ENCODE measurements around the gene GIPC1. TPM values are rescaled to one million over a fixed set of nuclear protein-coding genes. Genes with fewer than 3 reads are reported as not detected.
A peak's percentile ranks its signal among the peaks of the same experiment; 100 is the strongest.
"Not testable (repeated sequence)": the region's sequence is repeated elsewhere in the genome, so short reads cannot be mapped to it uniquely, and the experiment has no call there.

GIPC1 gene
- total RNA-seq, 1 donor from 2014 or later = 81.0 TPM

DNA sequence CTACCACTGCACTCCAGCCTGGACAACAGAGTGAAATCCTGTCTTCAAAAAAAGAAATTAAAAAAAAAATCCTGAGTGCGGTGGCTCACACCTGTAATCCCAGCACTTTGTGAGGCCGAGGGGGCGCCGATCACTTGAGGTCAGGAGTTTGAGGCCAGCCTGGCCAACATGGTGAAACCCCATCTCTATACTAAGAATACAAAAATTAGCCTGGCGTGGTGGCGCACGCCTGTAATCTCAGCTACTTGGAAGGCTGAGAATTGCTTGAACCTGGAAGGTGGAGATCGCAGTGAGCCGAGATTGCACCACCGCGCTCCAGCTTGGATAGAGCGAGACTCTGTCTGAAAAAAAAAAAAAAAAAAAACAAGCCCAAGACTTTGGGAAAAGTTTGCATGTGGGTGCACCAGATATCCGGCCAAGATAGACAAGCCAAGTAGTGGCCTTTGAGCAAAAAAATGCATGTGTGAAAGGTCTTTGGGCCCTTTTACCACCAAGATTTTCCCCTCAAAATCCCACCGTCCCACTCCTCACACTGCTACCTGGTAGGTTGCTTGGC lies 16.6 kb upstream of the GIPC1 start:
- H3K4me3 ChIP-seq = no peak overlapping the region
- H3K27ac ChIP-seq = peak overlapping the region; percentile 100
- DNase-seq (ENCODE audit: extremely low spot score in 2 of 2) = no peak
- H3K4me1 ChIP-seq = peaks cover 28% of the 10 kb centered on the region
- H3K27me3 ChIP-seq = no peaks in the 10 kb centered on the region
- TF ChIP-seq POLR2A (IDR thresholded peaks at IDR 0.05) = no peak
- H3K36me3 ChIP-seq = peaks cover 0 to 32% of the 10 kb centered on the region in 2 donors
- H3K9me3 ChIP-seq = no peaks in the 10 kb centered on the region
- intact Hi-C loops (cut with DNase I) = no loop called here

DNA sequence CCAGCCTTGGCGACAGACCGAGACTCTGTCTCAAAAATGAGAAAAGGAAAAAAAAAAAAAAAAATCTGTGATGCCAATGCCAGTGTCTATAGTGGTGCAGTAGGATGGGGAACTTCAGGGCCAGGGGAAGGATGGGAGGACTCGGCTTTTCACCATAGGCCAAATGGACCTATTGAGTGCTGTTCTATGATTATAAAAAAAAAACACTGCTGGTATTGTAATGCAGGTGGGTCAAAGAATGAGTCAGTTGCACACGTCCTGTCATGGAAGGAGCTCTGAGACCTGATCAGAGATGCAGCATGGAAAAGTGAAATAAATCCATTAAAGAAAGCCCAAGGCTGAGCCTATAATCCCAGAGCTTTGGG lies 15.3 kb upstream of the GIPC1 start:
- Histone ChIP-seq H3K27ac (peak overlapping the region; percentile 86), H3K9me3 (no peaks in the 10 kb centered on the region), H3K27me3 (no peaks in the 10 kb centered on the region), H3K4me3 (no peak overlapping the region), H3K4me1 (peaks cover 18% of the 10 kb centered on the region), H3K36me3 (peaks cover 0 to 27% of the 10 kb centered on the region in 2 donors)
- TF ChIP-seq POLR2AphosphoS5 (IDR thresholded peaks at IDR 0.05; ENCODE audit: insufficient read depth in 1 of 2, low read depth in 1 of 2) (no peak), POLR2A (IDR thresholded peaks at IDR 0.05) (no peak)
- TF ChIP-seq, protein P1, sequence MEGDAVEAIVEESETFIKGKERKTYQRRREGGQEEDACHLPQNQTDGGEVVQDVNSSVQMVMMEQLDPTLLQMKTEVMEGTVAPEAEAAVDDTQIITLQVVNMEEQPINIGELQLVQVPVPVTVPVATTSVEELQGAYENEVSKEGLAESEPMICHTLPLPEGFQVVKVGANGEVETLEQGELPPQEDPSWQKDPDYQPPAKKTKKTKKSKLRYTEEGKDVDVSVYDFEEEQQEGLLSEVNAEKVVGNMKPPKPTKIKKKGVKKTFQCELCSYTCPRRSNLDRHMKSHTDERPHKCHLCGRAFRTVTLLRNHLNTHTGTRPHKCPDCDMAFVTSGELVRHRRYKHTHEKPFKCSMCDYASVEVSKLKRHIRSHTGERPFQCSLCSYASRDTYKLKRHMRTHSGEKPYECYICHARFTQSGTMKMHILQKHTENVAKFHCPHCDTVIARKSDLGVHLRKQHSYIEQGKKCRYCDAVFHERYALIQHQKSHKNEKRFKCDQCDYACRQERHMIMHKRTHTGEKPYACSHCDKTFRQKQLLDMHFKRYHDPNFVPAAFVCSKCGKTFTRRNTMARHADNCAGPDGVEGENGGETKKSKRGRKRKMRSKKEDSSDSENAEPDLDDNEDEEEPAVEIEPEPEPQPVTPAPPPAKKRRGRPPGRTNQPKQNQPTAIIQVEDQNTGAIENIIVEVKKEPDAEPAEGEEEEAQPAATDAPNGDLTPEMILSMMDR (IDR thresholded peaks at IDR 0.05) = no peak
- no peak for DNase-seq (ENCODE audit: extremely low spot score in 2 of 2)
- intact Hi-C loops (cut with DNase I) = no loop called here

DNA sequence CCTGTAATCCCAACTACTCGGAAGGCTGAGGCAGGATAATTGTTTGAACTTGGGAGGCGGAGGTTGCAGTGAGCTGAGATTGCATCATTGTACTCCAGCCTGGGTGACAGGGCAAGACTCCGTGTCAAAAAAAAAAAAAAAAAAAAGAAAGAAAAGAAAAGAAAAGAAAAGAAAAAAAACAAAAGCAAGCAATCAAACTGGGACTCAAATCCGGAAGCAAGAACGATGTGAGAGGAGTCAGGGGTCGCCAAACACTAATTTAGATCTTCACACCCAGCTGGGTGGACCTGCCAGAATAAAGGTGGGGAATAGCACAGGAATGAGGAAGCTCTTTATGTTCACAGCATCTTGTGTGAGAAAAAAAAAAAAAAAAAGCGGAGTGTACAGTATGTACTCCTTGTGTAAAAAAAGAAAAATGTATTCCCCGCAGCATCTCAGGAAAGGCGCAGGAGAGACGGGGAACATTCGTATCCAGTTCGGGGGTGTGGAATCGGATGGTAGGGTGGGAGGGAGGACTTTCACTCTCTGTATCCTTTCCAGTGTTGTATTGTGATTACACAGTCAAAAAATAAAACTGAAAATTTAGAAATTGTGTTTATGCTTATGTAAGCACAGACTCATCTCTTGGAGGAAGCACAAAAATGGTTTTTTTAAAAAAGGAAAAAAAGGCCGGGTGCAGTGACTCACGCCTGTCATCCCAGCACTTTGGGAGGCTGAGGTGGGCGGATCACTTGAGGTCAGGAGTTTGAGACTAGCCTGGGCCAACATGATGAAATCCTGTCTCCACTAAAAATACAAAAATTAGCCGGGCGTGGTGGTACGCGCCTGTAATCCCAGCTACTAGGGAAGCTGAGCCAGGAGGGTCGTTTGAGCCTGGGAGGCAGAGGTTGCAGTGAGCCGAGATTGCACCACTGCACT lies 14.6 kb upstream of the GIPC1 start:
- H3K9me3 ChIP-seq = no peaks in the 10 kb centered on the region
- H3K4me3 ChIP-seq = no peak overlapping the region
- H3K36me3 ChIP-seq = peaks cover 0 to 21% of the 10 kb centered on the region in 2 donors
- peaks cover 12% of the 10 kb centered on the region for H3K4me1 ChIP-seq
- H3K27me3 ChIP-seq = no peaks in the 10 kb centered on the region
- TF ChIP-seq, protein P1 (IDR thresholded peaks at IDR 0.05) = no peak
- TF ChIP-seq POLR2AphosphoS5 (IDR thresholded peaks at IDR 0.05; ENCODE audit: insufficient read depth in 1 of 2, low read depth in 1 of 2) = peak; percentile 62 to 76
- intact Hi-C loops (cut with DNase I) = no loop called here
- H3K27ac ChIP-seq = peak overlapping the region; percentile 86
- DNase-seq (ENCODE audit: extremely low spot score in 2 of 2) = no peak

DNA sequence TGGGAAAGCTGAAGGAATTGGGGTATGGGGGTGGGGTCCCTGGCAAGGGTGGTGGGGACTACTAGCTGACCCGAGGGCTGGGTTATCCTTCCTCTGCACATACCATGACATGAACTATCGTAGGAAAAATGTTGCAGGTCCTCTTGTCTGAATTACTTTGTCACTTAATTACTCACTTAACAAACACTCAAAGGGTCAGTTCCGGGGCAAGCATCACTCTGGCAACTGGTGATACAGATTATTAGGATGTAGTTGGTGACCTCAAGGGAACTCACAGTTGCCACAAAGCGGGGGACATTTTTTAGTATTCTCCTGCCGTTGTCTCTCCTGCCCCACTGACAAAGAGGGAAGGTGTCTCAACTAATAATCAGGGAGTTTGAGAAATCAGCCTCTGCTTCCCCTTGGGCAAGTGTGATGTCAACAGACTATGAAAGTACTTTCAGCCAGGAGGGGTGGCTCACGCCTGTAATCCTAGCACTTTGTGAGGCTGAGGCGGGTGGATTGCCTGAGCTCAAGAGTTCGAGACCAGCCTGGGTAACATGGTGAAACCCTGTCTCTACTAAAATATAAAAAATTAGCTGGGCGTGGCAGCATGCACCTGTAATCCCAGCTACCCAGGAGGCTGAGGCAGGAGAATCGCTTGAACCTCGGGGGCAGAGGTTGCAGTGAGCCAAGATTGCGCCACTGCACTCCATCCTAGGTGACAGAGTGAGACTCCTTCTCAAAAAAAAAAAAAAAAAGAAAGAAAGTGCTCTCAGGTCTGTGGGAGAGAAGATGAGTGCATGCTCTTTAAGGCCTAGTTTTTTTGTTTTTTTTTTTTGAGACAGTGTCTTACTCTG lies 12.0 kb upstream of the GIPC1 start:
- intact Hi-C loops (cut with DNase I) = no loop called here
- TF ChIP-seq POLR2A (IDR thresholded peaks at IDR 0.05) (no peak), POLR2AphosphoS5 (IDR thresholded peaks at IDR 0.05; ENCODE audit: insufficient read depth in 1 of 2, low read depth in 1 of 2) (no peak)
- TF ChIP-seq, protein P1 (IDR thresholded peaks at IDR 0.05) = no peak
- H3K36me3 ChIP-seq = no peaks in the 10 kb centered on the region

DNA sequence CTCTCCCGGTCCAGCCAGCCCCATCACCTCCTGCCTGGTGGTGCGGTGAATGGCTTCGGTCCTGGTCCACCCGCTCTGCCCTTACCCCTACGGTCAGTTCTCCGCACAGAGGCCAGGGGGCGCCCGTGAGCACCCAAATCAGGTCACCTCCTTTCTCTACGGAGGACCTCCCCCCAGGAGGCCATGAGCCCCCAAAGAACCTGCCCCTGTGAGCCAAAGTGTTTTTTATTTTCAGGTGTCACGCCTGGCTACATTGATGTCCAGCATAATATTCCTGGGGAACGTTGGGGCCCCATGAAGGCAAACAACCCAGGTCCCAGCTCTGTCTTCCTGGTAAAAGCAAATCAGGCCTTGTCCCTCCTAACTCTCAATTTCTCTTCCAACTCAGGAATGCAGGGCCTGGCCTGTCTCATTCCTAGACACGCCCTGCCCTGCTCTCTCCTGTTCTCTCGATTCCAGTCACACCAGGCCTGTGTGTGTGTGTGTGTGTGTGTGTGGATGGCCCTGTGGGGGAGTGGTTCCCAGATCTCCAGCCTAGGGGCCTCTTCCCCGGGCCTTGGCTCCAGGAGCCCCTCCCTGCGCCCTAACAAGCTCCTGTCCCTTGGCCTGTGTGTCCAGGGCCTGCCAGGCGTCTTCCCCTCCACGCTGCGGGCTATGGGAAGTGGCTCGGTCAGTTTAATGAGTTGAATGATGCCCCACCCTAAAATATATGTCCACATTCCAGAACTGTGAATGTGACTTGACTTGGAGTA lies 9.7 kb upstream of the GIPC1 start:
- DNase-seq (ENCODE audit: extremely low spot score in 2 of 2) = no peak
- Histone ChIP-seq H3K4me1 (no peaks in the 10 kb centered on the region), H3K27ac (peak overlapping the region; percentile 77), H3K36me3 (no peaks in the 10 kb centered on the region), H3K9me3 (no peaks in the 10 kb centered on the region), H3K27me3 (no peaks in the 10 kb centered on the region), H3K4me3 (no peak overlapping the region)
- TF ChIP-seq, protein P1 (IDR thresholded peaks at IDR 0.05) = peak; percentile 6 to 44 (median 23)
- TF ChIP-seq POLR2A (IDR thresholded peaks at IDR 0.05) = no peak
- intact Hi-C loops (cut with DNase I) = no loop called here

More for the DNA sequence above, 12.0 kb upstream of the GIPC1 start:
- H3K9me3 ChIP-seq = no peaks in the 10 kb centered on the region
- no peak for DNase-seq (ENCODE audit: extremely low spot score in 2 of 2)
- H3K4me3 ChIP-seq = no peak overlapping the region
- H3K4me1 ChIP-seq = no peaks in the 10 kb centered on the region
- H3K27me3 ChIP-seq = no peaks in the 10 kb centered on the region
- H3K27ac ChIP-seq = peak overlapping the region; percentile 46

DNA sequence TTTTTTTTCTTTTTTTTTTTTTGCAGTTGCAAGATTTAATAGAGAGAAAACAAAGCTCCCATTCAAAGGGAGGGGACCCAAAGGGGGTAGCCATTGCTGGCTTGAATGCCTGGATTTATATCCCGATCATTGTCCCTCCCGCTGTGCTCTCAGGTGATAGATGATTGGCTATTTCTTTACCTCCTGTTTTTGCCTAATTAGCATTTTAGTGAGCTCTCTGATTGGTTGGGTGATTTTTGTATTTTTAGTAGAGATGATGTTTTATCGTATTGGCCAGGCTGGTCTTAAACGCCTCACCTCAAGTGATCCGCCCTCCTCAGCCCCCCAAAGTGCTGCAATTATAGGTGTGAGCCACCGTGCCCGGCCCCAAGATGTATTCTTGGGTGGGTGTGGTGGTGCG lies 8.6 kb upstream of the GIPC1 start:
- H3K9me3 ChIP-seq; DNase-seq (ENCODE audit: extremely low spot score in 2 of 2); H3K27me3 ChIP-seq; H3K36me3 ChIP-seq; intact Hi-C loops (cut with DNase I); H3K4me3 ChIP-seq; H3K4me1 ChIP-seq; H3K27ac ChIP-seq: not testable (repeated sequence)

Data from vagina (tissue), 2 donors.